ENCODE measurements around the gene CAMKMT. TPM values are rescaled to one million over a fixed set of nuclear protein-coding genes. Genes with fewer than 3 reads are reported as not detected.

CAMKMT gene
- total RNA-seq, 6 donors from 2014 or later = 7.7 to 17.8 (median 12.2) TPM

GRCh38 chr2:44623622-44624351 lies 262.0 kb downstream of the CAMKMT start:
- H3K9me3 ChIP-seq = no peaks in the 10 kb centered on the region
- DNase-seq = no peak
- no peak overlapping the region for H3K4me3 ChIP-seq
- no peaks in the 10 kb centered on the region for H3K4me1 ChIP-seq
- no peaks in the 10 kb centered on the region for H3K27me3 ChIP-seq
- ATAC-seq (ENCODE audit: low FRiP score in 2 of 2) = no peak
- TF ChIP-seq POLR2A (IDR thresholded peaks at IDR 0.05) (no peak), POLR2AphosphoS5 (IDR thresholded peaks at IDR 0.05) (no peak), CTCF (IDR thresholded peaks at IDR 0.05) (no peak), EP300 (IDR thresholded peaks at IDR 0.05) (no peak)
- H3K36me3 ChIP-seq = no peaks in the 10 kb centered on the region
- H3K27ac ChIP-seq = no peak overlapping the region

- no peaks in the 10 kb centered on the region for H3K36me3 ChIP-seq
- no peaks in the 10 kb centered on the region for H3K4me1 ChIP-seq
- no peak overlapping the region for H3K4me3 ChIP-seq
- no peaks in the 10 kb centered on the region for H3K27me3 ChIP-seq
- DNase-seq (no peak), ATAC-seq (ENCODE audit: low FRiP score in 2 of 2) (no peak)
- H3K9me3 ChIP-seq = peaks cover 0 to 4% (median 0%) of the 10 kb centered on the region in 4 donors
- WGBS, 2 donors = 94 to 100% methylated on average over 1 of the region's 1 CpG
- H3K27ac ChIP-seq = no peak overlapping the region
- TF ChIP-seq POLR2AphosphoS5 (IDR thresholded peaks at IDR 0.05) = no peak
- no peak for TF ChIP-seq CTCF (IDR thresholded peaks at IDR 0.05)
- TF ChIP-seq EP300 (IDR thresholded peaks at IDR 0.05) = no peak
- no peak for TF ChIP-seq POLR2A (IDR thresholded peaks at IDR 0.05)
These were observed 266.6 kb downstream of the CAMKMT start for GRCh38 chr2:44628297-44628696.

- no peaks in the 10 kb centered on the region for H3K27me3 ChIP-seq
- no peak overlapping the region for H3K4me3 ChIP-seq
- ATAC-seq (ENCODE audit: low FRiP score in 2 of 2) (no peak), DNase-seq (no peak)
- WGBS, 2 donors = 85 to 91% methylated on average over 4 of the region's 4 CpGs
- no peaks in the 10 kb centered on the region for H3K36me3 ChIP-seq
- H3K4me1 ChIP-seq = no peaks in the 10 kb centered on the region
- no peak overlapping the region for H3K27ac ChIP-seq
- TF ChIP-seq POLR2AphosphoS5 (IDR thresholded peaks at IDR 0.05) = no peak
- no peak for TF ChIP-seq CTCF (IDR thresholded peaks at IDR 0.05)
- no peak for TF ChIP-seq POLR2A (IDR thresholded peaks at IDR 0.05)
- no peak for TF ChIP-seq EP300 (IDR thresholded peaks at IDR 0.05)
- peaks cover 0 to 4% (median 0%) of the 10 kb centered on the region in 4 donors for H3K9me3 ChIP-seq
These were observed 271.4 kb downstream of the CAMKMT start for GRCh38 chr2:44632931-44633689.

GRCh38 chr2:44635725-44636124 lies 274.0 kb downstream of the CAMKMT start:
- WGBS, 2 donors = 92 to 98% methylated on average over 2 of the region's 2 CpGs
- DNase-seq (no peak), ATAC-seq (ENCODE audit: low FRiP score in 2 of 2) (no peak)
- Histone ChIP-seq H3K36me3 (no peaks in the 10 kb centered on the region), H3K27me3 (no peaks in the 10 kb centered on the region), H3K27ac (no peak overlapping the region), H3K4me3 (no peak overlapping the region), H3K4me1 (no peaks in the 10 kb centered on the region), H3K9me3 (peaks cover 0 to 4% (median 0%) of the 10 kb centered on the region in 4 donors)
- TF ChIP-seq POLR2AphosphoS5 (IDR thresholded peaks at IDR 0.05) (no peak), CTCF (IDR thresholded peaks at IDR 0.05) (no peak), POLR2A (IDR thresholded peaks at IDR 0.05) (no peak), EP300 (IDR thresholded peaks at IDR 0.05) (no peak)
